ENCODE data around the gene AGBL1.

Gene AGBL1

DNA sequence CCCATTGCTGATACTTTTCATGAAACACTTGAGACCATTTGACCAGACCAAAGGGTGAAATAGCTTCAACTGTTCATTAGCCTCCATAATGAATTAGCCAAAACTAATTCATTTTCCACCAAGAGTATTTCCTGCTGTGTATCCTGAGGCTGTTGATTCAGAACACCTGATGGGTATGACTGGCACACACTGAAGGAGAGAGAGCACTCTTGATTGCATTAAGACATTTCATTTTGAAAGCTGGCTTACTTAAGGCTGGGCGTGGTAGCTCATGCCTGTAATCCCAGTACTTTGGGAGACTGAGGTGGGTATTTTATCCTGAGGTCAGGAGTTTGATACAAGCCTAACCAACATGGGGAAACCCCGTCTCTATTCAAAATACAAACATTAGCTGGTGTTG is 175.6 kb downstream of the AGBL1 start:
- DNase-seq: no peak

GRCh38 chr15:86256628-86257027 is 177.0 kb downstream of the AGBL1 start:
- no peak for DNase-seq

DNA sequence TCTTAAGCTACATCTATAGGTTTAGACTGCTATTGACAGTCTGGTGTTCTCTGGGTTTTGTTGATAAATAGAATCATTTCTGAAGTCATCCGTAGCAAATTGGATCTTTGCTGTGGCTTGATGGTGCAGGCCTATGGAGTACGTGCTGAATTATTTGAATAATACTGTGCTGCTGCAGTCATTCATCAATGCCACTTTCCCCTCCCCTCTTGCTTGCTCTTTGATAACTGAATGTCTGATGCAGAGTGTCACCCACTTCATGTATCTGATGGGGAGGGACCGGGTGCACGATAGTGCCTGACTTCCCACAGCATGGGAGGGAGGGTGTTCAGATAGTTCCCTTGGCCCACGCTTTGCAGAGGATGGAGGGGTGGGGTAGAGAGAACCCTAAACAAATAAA is 179.9 kb downstream of the AGBL1 start:
- DNase-seq: no peak

DNA sequence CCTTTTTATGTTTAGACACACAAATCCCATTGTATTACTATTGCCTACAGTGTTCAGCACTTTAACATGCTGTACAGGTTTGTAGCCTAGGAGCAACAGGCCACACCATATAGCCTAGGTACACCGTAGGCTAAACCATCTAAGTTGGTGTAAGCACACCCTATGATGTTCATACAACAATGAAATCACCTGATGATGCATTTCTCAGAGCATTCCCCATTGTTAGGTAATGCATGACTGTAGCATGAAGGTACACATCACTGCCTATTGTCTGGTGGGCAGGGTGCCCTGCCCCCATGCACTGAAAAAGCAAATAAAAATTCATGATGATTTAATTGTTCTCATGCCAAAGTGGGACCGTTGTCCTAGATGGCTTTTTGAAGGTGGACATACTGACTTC is 183.6 kb downstream of the AGBL1 start:
- no peak for DNase-seq

DNA sequence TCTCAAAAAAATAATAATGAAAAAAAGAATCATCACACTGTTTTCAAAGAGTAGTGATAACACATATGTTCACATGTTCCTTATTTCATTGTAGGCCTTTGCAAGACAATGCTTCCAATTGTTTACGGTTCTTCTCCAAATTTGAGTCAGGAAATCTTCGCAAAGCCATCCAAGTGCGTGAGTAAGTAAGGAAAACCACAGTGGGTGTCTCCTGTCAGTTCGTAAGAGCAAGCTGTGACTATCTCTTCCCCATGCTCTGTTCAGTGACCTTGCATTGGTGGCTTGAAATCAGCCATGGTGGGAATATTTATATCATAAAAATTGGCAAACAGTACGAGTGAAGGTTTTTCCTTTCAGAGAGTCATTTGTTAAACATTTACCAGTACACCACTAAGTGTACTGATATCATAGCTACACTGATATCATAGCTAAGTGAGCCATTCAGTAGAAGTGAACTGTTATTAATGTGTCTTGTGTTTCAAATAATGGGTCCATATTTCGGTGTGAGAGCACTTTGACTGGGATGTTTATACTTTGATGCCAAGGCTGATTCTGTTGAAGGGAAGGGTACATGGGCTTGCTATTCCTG is 187.3 kb downstream of the AGBL1 start:
- no peak for DNase-seq

GRCh38 chr15:86267892-86268291 is 188.2 kb downstream of the AGBL1 start:
- no peak for DNase-seq

- DNase-seq: no peak
Observed at GRCh38 chr15:86268558-86268957, 188.9 kb downstream of the AGBL1 start.

- no peak for DNase-seq
Observed at GRCh38 chr15:86273309-86273708, 193.6 kb downstream of the AGBL1 start.

DNA sequence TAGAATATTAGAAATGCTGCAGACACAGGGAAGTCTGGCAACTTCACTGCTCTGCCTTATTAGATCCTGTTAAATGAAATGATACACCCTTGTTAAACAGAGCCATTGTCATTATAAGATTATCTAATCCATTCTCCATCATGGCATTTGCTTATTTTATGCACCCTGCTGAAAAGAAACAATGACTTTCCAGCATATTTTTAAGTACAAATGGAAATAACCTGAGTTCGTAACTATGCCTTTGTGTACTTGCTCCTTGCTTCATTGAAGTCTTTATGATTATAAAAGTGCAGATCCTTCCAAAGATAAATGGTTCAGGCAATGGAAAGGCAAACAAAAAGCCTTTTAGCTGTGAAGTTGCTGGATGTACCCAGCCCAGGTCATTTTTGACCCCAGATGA is 195.7 kb downstream of the AGBL1 start:
- DNase-seq: no peak

- no peak for DNase-seq
Observed at GRCh38 chr15:86278586-86278985, 198.9 kb downstream of the AGBL1 start.

DNA sequence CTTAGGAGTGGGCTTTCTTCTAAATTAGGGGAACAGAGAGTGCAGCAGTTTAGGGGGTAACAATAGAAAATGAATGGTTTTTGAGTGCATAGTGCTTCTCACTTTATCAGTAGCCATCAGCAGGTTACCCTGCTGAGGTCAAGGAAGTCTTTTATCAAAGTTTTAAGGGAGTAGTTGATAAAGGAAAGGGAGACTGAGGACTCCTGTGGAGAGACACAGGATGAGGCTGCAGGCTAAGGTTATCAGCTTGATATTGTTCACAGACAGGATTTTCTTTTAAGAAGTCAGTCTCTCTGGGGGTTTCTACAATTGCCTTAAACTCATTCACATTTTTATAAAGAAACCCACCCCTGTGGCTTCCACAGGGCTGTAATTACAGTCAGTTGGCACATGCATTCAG is 205.0 kb downstream of the AGBL1 start:
- DNase-seq: no peak

- no peak for DNase-seq
Observed at GRCh38 chr15:86295511-86295910, 215.8 kb downstream of the AGBL1 start.

DNA sequence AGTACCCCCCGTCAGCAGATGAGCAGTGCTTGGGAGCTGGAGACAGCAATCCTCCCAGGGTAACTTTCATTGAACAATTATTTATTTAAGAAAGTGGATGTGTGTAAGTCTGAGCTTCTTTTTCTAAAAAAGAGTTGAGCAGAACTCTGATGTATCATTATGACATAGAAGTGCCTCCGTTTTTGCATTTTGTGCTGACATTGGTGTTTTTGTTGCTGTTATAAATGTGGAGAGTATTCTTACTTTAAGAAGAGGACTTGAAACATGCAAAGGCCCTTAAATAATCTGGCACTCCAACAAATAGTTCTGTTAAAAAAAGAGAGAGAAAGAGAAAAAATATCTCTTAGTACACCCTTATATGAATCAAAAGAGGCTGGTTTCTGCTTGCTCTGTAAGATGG is 217.1 kb downstream of the AGBL1 start:
- no peak for DNase-seq

DNA sequence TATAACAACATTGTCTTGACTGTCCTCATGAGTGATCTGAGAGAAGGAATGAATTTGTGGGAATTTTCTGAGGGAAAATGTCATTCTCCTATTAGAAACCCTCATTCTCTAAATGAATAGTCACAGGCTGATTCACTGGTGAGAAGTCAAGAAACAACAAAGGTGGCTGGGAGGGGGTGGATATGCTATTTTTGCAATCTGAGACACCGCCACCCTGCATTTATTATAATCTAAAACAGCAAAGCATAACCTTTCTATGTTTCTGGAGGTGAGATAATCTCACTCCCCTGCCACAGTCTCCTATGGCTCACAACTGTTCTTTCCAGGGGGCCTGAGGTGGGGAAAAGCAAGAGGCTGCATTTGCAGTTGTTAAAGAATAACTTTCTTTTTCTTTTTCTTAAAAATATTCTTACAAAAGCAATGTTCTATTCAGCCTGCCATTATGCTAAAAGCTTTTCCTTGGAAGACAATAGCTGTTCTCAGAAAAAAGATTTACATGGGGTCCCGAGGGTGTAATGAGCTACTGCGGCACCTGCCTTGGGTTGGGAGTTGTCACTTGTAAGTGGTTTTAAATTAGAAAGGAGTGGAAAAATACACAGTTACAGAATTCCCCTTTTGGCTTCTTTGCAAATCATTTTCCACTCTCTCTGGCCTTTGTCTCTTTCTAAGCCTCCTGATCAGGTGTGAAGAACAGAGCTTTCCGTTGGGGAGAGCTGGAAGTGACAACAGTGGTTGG is 220.9 kb downstream of the AGBL1 start:
- DNase-seq: no peak

GRCh38 chr15:86311568-86312280 is 232.1 kb downstream of the AGBL1 start:
- no peak for DNase-seq

GRCh38 chr15:86312486-86312885 is 232.8 kb downstream of the AGBL1 start:
- no peak for DNase-seq

- no peak for DNase-seq
Observed at GRCh38 chr15:86316216-86316615, 236.5 kb downstream of the AGBL1 start.

DNA sequence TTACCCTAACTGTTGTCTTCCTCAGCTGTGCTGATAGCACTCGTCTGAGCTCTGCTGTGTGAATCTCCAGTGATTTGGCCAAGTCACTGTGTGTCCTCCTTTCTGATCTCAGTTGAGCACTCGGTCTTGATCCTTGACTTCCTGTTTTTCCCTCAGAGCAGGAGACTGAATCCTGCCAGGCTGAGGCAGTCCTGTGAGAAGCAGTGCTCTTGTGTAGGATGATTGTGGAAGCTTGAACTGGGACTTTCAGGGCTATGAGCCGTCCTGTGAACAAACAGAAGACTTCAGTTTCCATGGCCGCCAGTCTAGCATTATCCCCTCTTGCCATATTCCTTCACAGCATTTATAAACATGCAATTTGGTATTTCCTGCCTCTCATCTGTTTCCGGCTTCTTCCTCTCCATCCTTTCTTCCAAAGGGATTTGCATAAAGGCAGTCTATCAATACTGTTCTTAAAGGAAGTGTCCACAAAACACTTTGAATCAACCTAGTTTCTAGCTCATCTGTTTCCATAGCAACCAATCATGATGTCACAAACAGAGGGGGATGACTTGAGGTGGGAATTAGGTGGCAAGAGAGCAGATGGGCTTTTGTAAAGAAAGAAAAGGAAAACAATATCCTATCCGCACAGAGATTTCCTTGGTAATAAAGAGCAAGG is 237.2 kb downstream of the AGBL1 start:
- DNase-seq: no peak

- no peak for DNase-seq
Observed at GRCh38 chr15:86317384-86317740, 237.7 kb downstream of the AGBL1 start.

DNA sequence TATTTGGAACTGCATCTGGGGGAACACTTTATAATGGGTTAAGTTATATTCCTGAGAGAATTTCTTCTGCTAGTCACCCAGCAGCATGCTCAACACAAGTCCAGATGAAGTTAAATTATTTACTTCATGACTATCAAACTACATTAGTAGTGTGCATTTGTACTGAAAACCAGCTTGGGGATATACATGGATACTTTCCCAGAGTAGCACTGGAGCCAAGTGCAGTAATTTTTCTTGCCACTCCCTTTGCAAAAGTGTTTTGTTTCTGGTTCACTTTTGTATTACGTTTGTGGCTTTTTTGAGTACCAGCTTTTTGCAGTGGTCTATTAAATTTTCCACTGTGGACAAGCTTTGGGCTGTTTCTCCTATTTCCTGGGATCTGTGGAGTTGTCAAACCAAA is 243.0 kb downstream of the AGBL1 start:
- no peak for DNase-seq

- DNase-seq: no peak
Observed at GRCh38 chr15:86327230-86327865, 247.7 kb downstream of the AGBL1 start.

- DNase-seq: no peak
Observed at GRCh38 chr15:86328658-86329057, 249.0 kb downstream of the AGBL1 start.

DNA sequence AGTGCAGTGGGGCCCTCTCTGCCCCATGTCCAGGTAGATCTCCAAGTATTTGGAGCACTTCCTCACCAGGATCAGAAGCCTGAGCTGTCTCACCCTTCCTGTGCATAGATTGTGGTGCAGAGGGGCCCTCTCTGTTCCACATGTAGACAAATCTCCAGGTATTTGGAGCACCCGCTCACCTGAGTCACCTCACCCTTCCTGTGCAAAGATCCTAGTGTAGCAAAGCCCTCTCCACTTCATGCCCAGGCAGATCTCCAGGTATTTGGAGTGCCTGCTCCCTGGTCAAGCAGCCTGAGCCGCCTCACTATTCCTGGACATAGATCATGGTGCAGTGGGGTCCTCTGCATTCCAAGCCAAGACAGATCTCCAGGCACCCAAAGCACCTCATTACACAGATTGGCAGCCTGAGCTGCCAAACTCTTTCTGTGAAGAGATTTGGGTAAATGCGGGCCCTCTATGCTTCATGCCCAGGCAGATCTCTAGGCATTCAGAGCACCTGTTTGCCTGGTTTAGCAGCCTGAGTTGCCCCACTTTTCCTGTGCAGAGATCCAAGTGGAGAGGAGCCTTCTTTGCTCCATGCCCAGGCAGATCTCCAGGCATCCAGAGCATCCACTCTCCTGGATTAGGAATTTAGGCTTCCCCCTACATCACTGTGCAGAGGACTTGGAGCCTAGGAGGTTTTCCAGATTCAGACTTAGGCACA is 249.8 kb downstream of the AGBL1 start:
- no peak for DNase-seq
